Uterus (tissue), 4 donors: ENCODE data around the gene ATPAF1. TPM values are rescaled to one million over a fixed set of nuclear protein-coding genes. Genes with fewer than 3 reads are reported as not detected.

Experiments used
- DNase-seq, 2 donors: peaks; one replicate each; pipeline ENCODE4 v3.0.0-alpha.2; 2019 to 2020
- H3K27ac ChIP-seq, 2 donors: fragments of 200-600 bp; sonication (generic); 1 replicate in 1 of 2; 2 replicates in 1 of 2; pipeline ENCODE4 v1.5.1; 2016 to 2018
- H3K27me3 ChIP-seq, 2 donors: fragments of 200-600 bp; sonication (generic); one replicate each; pipeline ENCODE4 v1.5.1; 2018 to 2019; ENCODE audit warnings: control low read depth in 1 of 2
- H3K36me3 ChIP-seq, 2 donors: fragments of 200-600 bp; sonication (generic); one replicate each; pipeline ENCODE4 v1.5.1; 2019; ENCODE audit warnings: control low read depth in 1 of 2
- H3K4me1 ChIP-seq, 2 donors: fragments of 200-600 bp; sonication (generic); one replicate each; pipeline ENCODE4 v1.5.1; 2018 to 2019; ENCODE audit warnings: control low read depth in 1 of 2
- H3K4me3 ChIP-seq, 2 donors: fragments of 200-600 bp; sonication (generic); 1 replicate in 1 of 2; 2 replicates in 1 of 2; pipeline ENCODE4 v1.5.1; 2018 to 2019; ENCODE audit warnings: mild to moderate bottlenecking in 1 of 2
- H3K9me3 ChIP-seq, 2 donors: fragments of 200-600 bp; sonication (generic); one replicate each; pipeline ENCODE4 v1.5.1; 2019; ENCODE audit warnings: control low read depth in 1 of 2
- POLR2A ChIP-seq, 2 donors: fragments of 450-650 bp; IDR thresholded peaks; one replicate each; pipeline ENCODE4 v1.6.1; 2016; ENCODE audit warnings: antibody characterized with exemption in 2 of 2, mild to moderate bottlenecking in 1 of 2, moderate library complexity in 1 of 2
- intact Hi-C: fragments of 100-400 bp; cut with DNase I; formaldehyde crosslinking; loops from one replicate; pipeline ENCODE4 v1.15.1; 2023; ENCODE audit warnings: low total_unique reads
- total RNA-seq, 4 donors: library from RNA; depleted of rRNA in 3 of 4; stranded (reverse); fragments of >200 nt in 3 of 4; gene quantifications; one replicate each; pipeline versions ENCODE4 v1.1.0 to v1.2.4, GENCODE V29; 2014 to 2023
- TF ChIP-seq, protein P1 (sequence below), 4 experiments: fragments of 200-600 bp in 2 of 4; fragments of 450-650 bp in 2 of 4; sonication (generic) in 2 of 4; IDR thresholded peaks; one replicate each; pipeline ENCODE4 v1.5.1; 2016 to 2019; ENCODE audit warnings: antibody characterized with exemption in 4 of 4, mild to moderate bottlenecking in 2 of 4, moderate library complexity in 1 of 4
- donor health status: DM: yes; HTN: yes; CAD: no.

The ATPAF1 gene
- total RNA-seq, 4 donors from 2014 or later, result 8.2 to 59.7 (median 40.8) TPM

DNA sequence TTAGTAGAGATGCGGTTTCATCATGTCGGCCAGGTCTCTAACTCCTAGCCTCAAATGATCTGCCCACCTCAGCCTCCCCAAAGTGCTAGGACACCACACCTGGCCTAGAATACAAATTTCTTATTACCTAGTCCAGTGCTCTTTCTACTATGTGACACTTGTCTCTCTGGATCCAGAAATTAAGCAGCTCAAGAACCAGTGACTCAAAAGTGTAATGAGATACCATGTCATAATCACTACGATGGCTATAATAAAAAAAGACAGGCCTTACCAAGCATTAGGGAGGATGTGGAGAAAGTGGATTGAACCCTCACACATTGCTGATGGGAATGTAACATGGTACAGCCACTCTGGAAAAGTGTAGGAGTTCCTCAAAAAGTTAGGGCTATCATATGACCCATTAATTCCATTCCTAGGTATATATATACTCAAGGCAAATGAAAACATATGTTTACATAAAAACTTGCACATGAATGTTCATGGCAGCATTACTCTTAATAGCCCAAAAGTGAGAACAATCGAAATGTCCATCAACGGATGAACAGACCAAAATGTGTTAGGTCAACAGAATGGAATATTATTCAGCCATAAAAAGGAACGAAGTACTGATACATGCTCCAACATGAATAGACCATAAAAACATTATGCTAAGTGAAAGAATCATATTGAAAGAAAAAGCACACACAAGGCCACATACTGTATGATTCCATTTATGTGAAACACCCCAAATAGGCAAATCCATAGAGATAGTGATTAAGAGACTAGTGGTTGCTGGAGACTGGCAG lies 11.8 kb upstream of the ATPAF1 start:
- Histone ChIP-seq H3K36me3 (no peaks in the 10 kb centered on the region), H3K27me3 (no peaks in the 10 kb centered on the region), H3K4me3 (no peak overlapping the region), H3K27ac (no peak overlapping the region), H3K4me1 (no peaks in the 10 kb centered on the region), H3K9me3 (no peaks in the 10 kb centered on the region)
- no peak for DNase-seq
- TF ChIP-seq, protein P1, sequence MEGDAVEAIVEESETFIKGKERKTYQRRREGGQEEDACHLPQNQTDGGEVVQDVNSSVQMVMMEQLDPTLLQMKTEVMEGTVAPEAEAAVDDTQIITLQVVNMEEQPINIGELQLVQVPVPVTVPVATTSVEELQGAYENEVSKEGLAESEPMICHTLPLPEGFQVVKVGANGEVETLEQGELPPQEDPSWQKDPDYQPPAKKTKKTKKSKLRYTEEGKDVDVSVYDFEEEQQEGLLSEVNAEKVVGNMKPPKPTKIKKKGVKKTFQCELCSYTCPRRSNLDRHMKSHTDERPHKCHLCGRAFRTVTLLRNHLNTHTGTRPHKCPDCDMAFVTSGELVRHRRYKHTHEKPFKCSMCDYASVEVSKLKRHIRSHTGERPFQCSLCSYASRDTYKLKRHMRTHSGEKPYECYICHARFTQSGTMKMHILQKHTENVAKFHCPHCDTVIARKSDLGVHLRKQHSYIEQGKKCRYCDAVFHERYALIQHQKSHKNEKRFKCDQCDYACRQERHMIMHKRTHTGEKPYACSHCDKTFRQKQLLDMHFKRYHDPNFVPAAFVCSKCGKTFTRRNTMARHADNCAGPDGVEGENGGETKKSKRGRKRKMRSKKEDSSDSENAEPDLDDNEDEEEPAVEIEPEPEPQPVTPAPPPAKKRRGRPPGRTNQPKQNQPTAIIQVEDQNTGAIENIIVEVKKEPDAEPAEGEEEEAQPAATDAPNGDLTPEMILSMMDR (IDR thresholded peaks at IDR 0.05), result no peak
- no peak for TF ChIP-seq POLR2A (IDR thresholded peaks at IDR 0.05)
- intact Hi-C loops, result no loop called here

DNA sequence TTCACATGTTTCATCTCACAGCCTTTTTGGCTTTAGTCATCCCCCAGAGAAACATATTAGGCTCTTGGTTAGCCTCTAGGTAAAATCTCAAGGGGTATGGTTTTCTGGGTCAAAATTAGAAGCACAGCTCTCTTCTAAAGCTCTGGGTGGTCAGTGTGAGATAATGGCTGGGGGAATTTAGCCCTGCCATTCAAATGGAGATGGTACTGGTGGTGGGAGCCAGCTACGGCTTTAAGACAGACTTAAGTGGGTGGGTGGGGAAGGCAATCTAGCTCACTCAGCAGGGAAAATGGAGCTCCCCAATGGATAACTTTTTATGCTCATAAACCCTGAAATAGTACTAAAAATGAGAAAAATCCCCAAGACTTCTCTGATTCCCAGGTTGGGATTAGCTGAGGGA lies 9.2 kb upstream of the ATPAF1 start:
- TF ChIP-seq POLR2A (IDR thresholded peaks at IDR 0.05), result no peak
- TF ChIP-seq, protein P1 (IDR thresholded peaks at IDR 0.05), result no peak

DNA sequence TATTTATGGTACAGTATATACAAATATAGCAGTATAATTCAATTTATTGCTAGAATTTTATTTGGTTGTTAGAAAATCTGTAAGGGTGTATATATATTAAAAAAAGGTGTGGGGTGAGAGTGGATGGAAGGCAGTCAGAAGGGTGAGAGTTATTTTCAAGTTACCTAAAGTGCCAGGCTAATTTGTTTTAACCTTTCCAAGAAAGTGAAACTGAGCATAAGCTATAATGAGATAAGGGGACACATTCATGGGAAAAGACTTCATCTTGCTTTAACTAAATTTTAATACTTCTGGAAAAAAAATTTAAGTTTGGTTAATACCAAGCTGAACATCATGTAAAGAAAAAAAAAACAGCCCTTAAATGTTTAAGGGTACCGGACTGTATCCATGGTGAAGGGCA lies 8.4 kb upstream of the ATPAF1 start:
- no peak for DNase-seq
- TF ChIP-seq POLR2A (IDR thresholded peaks at IDR 0.05), result no peak
- TF ChIP-seq, protein P1 (IDR thresholded peaks at IDR 0.05), result no peak
- Histone ChIP-seq H3K27ac (no peak overlapping the region), H3K9me3 (no peaks in the 10 kb centered on the region), H3K36me3 (no peaks in the 10 kb centered on the region), H3K4me3 (no peak overlapping the region), H3K27me3 (no peaks in the 10 kb centered on the region), H3K4me1 (no peaks in the 10 kb centered on the region)
- intact Hi-C loops, result no loop called here

More for the DNA sequence above, 9.2 kb upstream of the ATPAF1 start:
- no peak overlapping the region for H3K27ac ChIP-seq
- no peaks in the 10 kb centered on the region for H3K4me1 ChIP-seq
- no peaks in the 10 kb centered on the region for H3K36me3 ChIP-seq
- H3K27me3 ChIP-seq, result no peaks in the 10 kb centered on the region
- no peak for DNase-seq
- H3K9me3 ChIP-seq, result no peaks in the 10 kb centered on the region
- no peak overlapping the region for H3K4me3 ChIP-seq
- intact Hi-C loops, result no loop called here

DNA sequence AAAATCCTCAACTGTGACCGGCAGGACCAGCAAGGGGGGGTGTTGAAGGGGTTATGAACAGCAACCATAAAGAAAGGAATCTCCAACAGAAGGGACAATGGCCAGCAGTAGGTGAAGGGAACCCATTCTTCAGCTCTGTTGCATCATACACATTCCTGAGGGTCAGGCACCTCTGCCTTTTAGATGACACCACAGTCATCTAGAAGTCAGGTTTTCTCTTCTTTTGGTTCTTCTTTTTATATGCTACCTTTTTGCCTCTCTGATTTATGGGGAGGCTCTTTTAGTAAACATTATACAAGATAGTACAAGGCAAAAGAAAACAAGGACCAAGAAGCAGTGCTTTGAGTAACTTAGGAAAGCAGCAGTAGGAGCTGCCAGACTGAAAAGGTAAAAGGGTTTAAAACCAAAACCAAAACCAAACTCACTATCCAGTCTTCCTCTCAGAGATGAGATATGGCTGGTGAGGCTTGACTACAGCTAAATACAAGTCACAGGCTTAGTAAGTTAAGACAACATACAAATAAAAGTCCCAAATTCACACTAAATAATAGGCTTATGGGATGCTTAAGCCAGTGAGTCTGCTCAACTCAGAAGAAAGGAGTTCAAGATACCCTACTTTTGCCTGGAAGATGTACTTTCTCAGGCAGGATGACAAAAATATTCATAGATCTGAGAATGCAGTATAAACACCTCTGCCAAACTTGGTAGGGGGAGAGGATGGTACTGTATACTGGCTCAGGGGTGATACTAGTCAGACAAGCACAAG lies 7.6 kb upstream of the ATPAF1 start:
- no peaks in the 10 kb centered on the region for H3K4me1 ChIP-seq
- DNase-seq, result no peak
- no peak overlapping the region for H3K27ac ChIP-seq
- no peaks in the 10 kb centered on the region for H3K27me3 ChIP-seq
- no peaks in the 10 kb centered on the region for H3K9me3 ChIP-seq
- no peaks in the 10 kb centered on the region for H3K36me3 ChIP-seq
- no peak overlapping the region for H3K4me3 ChIP-seq
- intact Hi-C loops, result no loop called here
- TF ChIP-seq POLR2A (IDR thresholded peaks at IDR 0.05), result no peak
- TF ChIP-seq, protein P1 (IDR thresholded peaks at IDR 0.05), result no peak

DNA sequence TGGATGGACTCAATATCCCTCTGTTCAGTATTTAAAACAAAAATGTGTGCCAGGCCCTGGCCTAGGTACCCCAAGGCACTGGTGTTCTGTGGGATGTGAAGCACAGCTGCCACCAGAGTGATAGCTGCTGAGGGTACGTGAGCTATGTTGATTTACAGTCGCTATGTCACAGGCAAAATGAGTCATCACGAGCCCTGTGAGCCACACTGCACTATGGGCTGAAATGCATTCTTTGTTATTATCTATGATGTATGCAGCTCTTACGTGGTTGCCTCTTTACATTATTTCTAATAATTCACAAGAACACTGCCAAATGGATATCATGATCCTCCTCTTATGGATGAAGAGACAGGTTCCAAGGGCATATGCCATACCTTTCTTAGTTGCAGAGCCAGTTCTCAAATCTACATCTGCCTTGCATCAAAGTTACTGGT lies 5.6 kb upstream of the ATPAF1 start:
- Histone ChIP-seq H3K27me3 (no peaks in the 10 kb centered on the region), H3K4me1 (no peaks in the 10 kb centered on the region), H3K36me3 (no peaks in the 10 kb centered on the region), H3K4me3 (no peak overlapping the region), H3K27ac (no peak overlapping the region), H3K9me3 (no peaks in the 10 kb centered on the region)
- no peak for TF ChIP-seq POLR2A (IDR thresholded peaks at IDR 0.05)
- TF ChIP-seq, protein P1 (IDR thresholded peaks at IDR 0.05), result no peak
- intact Hi-C loops, result no loop called here
- DNase-seq, result no peak
